HEK293T (cell line): ENCODE data around the gene WNT3A.
"Not testable (repeated sequence)": the region's sequence is repeated elsewhere in the genome, so short reads cannot be mapped to it uniquely, and the experiment has no call there.

Source experiments
- ELF4 ChIP-seq: fragments of 450-650 bp; IDR thresholded peaks from 2 replicates; pipeline ENCODE4 v1.6.1; 2017; ENCODE audit warnings: antibody characterized with exemption
- FOXM1 ChIP-seq: fragments of 450-650 bp; IDR thresholded peaks from 2 replicates; pipeline ENCODE4 v1.6.1; 2017; ENCODE audit warnings: mild to moderate bottlenecking, borderline replicate concordance
- NFRKB ChIP-seq: fragments of 450-650 bp; IDR thresholded peaks from 2 replicates; pipeline ENCODE4 v1.6.1; 2016; ENCODE audit warnings: mild to moderate bottlenecking, moderate library complexity
- SP1 ChIP-seq: fragments of 450-650 bp; IDR thresholded peaks from 2 replicates; pipeline ENCODE4 v1.6.1; 2017
- SUZ12 ChIP-seq: fragments of 450-650 bp; IDR thresholded peaks from 2 replicates; pipeline ENCODE4 v1.6.1; 2016; ENCODE audit warnings: mild to moderate bottlenecking
- ZNF384 ChIP-seq: fragments of 450-650 bp; IDR thresholded peaks from 2 replicates; pipeline ENCODE4 v1.6.1; 2016

DNA sequence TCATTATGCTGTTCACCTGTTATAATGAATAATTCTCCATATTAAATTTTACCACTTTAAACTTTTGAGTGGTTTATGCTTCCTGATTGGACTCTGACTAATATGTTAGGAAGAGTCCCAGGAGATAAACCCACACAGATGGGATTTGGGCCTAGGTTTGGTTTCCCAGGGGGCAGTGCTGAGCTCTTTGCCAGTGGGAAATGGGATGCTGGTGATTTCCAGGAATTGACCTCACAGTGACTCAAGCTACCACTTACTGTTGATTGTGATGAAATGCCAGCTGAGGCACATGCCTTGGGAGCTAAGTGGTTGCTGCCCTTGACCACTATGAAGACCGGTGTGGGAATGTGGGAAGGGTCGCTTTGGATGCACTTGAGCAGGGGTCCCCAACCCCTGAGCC lies 40.1 kb upstream of the WNT3A start:
- TF ChIP-seq SP1, SUZ12, NFRKB, FOXM1, ELF4, ZNF384: not testable (repeated sequence)
